Liver (tissue), 9 donors: ENCODE measurements around the gene MYCBPAP. TPM values are rescaled to one million over a fixed set of nuclear protein-coding genes. Genes with fewer than 3 reads are reported as not detected.

Experiments
- DNase-seq: peaks from one replicate; pipeline ENCODE4 v3.0.0-alpha.2; 2017; ENCODE audit warnings: low spot score
- H3K27ac ChIP-seq, 2 donors: one replicate each; pipeline ENCODE4 v1.7.0; 2013; ENCODE audit warnings: inconsistent platforms in 2 of 2, low read length in 2 of 2, control low read depth in 1 of 2, low read depth in 1 of 2, mild to moderate bottlenecking in 1 of 2
- H3K27me3 ChIP-seq, 4 donors: one replicate each; pipeline versions ENCODE4 v1.6.1 to v1.7.0; 2013; ENCODE audit warnings: low read length in 3 of 4, inconsistent platforms in 1 of 4, mild to moderate bottlenecking in 1 of 4, moderate library complexity in 1 of 4; ENCODE audit not compliant: control insufficient read depth in 4 of 4, insufficient read depth in 4 of 4
- H3K36me3 ChIP-seq, 4 donors: one replicate each; pipeline versions ENCODE4 v1.6.1 to v1.7.0; 2013; ENCODE audit warnings: low read length in 3 of 4, mild to moderate bottlenecking in 3 of 4, low read depth in 1 of 4, moderate library complexity in 1 of 4; ENCODE audit not compliant: control insufficient read depth in 4 of 4, insufficient read depth in 3 of 4
- H3K4me1 ChIP-seq, 4 donors: one replicate each; pipeline versions ENCODE4 v1.6.1 to v1.7.0; 2013; ENCODE audit warnings: low read length in 3 of 4, mild to moderate bottlenecking in 3 of 4, moderate library complexity in 1 of 4; ENCODE audit not compliant: control insufficient read depth in 4 of 4, insufficient read depth in 4 of 4
- H3K4me3 ChIP-seq, 3 donors: one replicate each; pipeline versions ENCODE4 v1.6.1 to v1.7.0; 2013; ENCODE audit warnings: low read length in 3 of 3, control low read depth in 1 of 3, low read depth in 1 of 3, mild to moderate bottlenecking in 1 of 3
- H3K9ac ChIP-seq, 2 donors: one replicate each; pipeline ENCODE4 v1.7.0; 2013; ENCODE audit warnings: low read length in 2 of 2, mild to moderate bottlenecking in 2 of 2, moderate library complexity in 2 of 2, control low read depth in 1 of 2, low read depth in 1 of 2
- H3K9me3 ChIP-seq, 4 donors: one replicate each; pipeline versions ENCODE4 v1.6.1 to v1.7.0; 2013; ENCODE audit warnings: low read length in 3 of 4; ENCODE audit not compliant: control insufficient read depth in 4 of 4
- EGR1 ChIP-seq, 2 donors: IDR thresholded peaks; 2 replicates each; pipeline ENCODE4 v1.6.1; 2016 to 2018; ENCODE audit warnings: antibody characterized with exemption in 2 of 2, low read depth in 2 of 2
- FOXA1 ChIP-seq: IDR thresholded peaks from 2 replicates; pipeline ENCODE4 v1.6.1; 2016; ENCODE audit warnings: antibody characterized with exemption
- FOXA2 ChIP-seq: IDR thresholded peaks from 2 replicates; pipeline ENCODE4 v1.6.1; 2016; ENCODE audit warnings: antibody characterized with exemption
- GABPA ChIP-seq, 2 donors: IDR thresholded peaks in 1 of 2; conservative IDR thresholded peaks in 1 of 2; 2 replicates each; pipeline ENCODE4 v1.6.1; 2016; ENCODE audit warnings: antibody characterized with exemption in 2 of 2, mild to moderate bottlenecking in 1 of 2, moderate library complexity in 1 of 2
- HNF4A ChIP-seq, 2 donors: conservative IDR thresholded peaks; 2 replicates each; pipeline ENCODE4 v1.6.1; 2016; ENCODE audit warnings: antibody characterized with exemption in 2 of 2, mild to moderate bottlenecking in 2 of 2
- HNF4G ChIP-seq: IDR thresholded peaks from 2 replicates; pipeline ENCODE4 v1.6.1; 2016; ENCODE audit warnings: antibody characterized with exemption
- JUND ChIP-seq, 2 donors: IDR thresholded peaks; 2 replicates each; pipeline ENCODE4 v1.6.1; 2016; ENCODE audit warnings: antibody characterized with exemption in 2 of 2
- NR2F2 ChIP-seq: IDR thresholded peaks from 2 replicates; pipeline ENCODE4 v1.6.1; 2016; ENCODE audit warnings: antibody characterized with exemption
- RAD21 ChIP-seq, 2 donors: IDR thresholded peaks; 2 replicates each; pipeline ENCODE4 v1.6.1; 2016; ENCODE audit warnings: antibody characterized with exemption in 2 of 2, mild to moderate bottlenecking in 2 of 2
- REST ChIP-seq: IDR thresholded peaks from 2 replicates; pipeline ENCODE4 v1.6.1; 2016; ENCODE audit warnings: antibody characterized with exemption, mild to moderate bottlenecking
- RXRA ChIP-seq, 2 donors: IDR thresholded peaks; 2 replicates each; pipeline ENCODE4 v1.6.1; 2017 to 2018; ENCODE audit warnings: antibody characterized with exemption in 2 of 2, mild to moderate bottlenecking in 1 of 2
- SP1 ChIP-seq: IDR thresholded peaks from 2 replicates; pipeline ENCODE4 v1.6.1; 2018; ENCODE audit warnings: antibody characterized with exemption, mild to moderate bottlenecking
- TAF1 ChIP-seq: conservative IDR thresholded peaks from 2 replicates; pipeline ENCODE4 v1.6.1; 2016; ENCODE audit warnings: antibody characterized with exemption, mild to moderate bottlenecking
- YY1 ChIP-seq: IDR thresholded peaks from 2 replicates; pipeline ENCODE4 v1.6.1; 2016; ENCODE audit warnings: antibody characterized with exemption, mild to moderate bottlenecking
- ZBTB33 ChIP-seq: IDR thresholded peaks from 2 replicates; pipeline ENCODE4 v1.6.1; 2016; ENCODE audit warnings: antibody characterized with exemption
- WGBS: extraction: QIAGEN DNeasy Blood & Tissue Kit; methylation state at CpG from one replicate; pipeline ENCODE4 v1.1.7; 2013; 5-methylcytosine and 5-hydroxymethylcytosine counted together
- polyA plus RNA-seq, 2 donors: library from polyadenylated mRNA; stranded (reverse) in 1 of 2; unstranded in 1 of 2; fragments of 200-250 nt in 1 of 2; fragments of >200 nt in 1 of 2; fragmentation: Nextera tagmentation in 1 of 2; extraction: Ambion mirVana in 1 of 2; gene quantifications; one replicate each; pipeline versions ENCODE4 v1.2.1 to v1.2.3, GENCODE V29; 2013 to 2015
- total RNA-seq, 2 donors: library from RNA; depleted of rRNA; stranded (reverse); fragments of >200 nt; gene quantifications; one replicate each; pipeline ENCODE4 v1.2.3, GENCODE V29; 2014
- TF ChIP-seq, protein P1 (sequence below): IDR thresholded peaks from 2 replicates; pipeline ENCODE4 v1.6.1; 2016; ENCODE audit warnings: antibody characterized with exemption
- TF ChIP-seq, protein P2 (sequence below): fragments of 150-350 bp; IDR thresholded peaks from 2 replicates; pipeline ENCODE4 v1.5.1; 2017; ENCODE audit warnings: improper control_type of control experiment, low read depth, low read length; ENCODE audit not compliant: missing input control
- TF ChIP-seq, protein P3 (sequence below): IDR thresholded peaks from 2 replicates; pipeline ENCODE4 v1.6.1; 2016; ENCODE audit warnings: antibody characterized with exemption
- donor health status: healthy.
- donor health status: healthy.
- donor health status: healthy.
- donor health status: healthy.
- donor health status: healthy.

Gene MYCBPAP
- total and polyA plus RNA-seq, 4 donors, result 0.23 to 0.25 TPM; not detected in 2

- DNase-seq, result no peak
- Histone ChIP-seq H3K27me3 (no peaks in the 10 kb centered on the region), H3K4me1 (peaks cover 26 to 80% (median 57%) of the 10 kb centered on the region in 4 donors), H3K9ac (no peak overlapping the region), H3K4me3 (no peak overlapping the region), H3K36me3 (peaks cover 0 to 7% (median 0%) of the 10 kb centered on the region in 4 donors), H3K27ac (peak overlapping the region; percentile 57 to 77), H3K9me3 (no peaks in the 10 kb centered on the region)
- 38% methylated on average over 9 of the region's 9 CpGs for WGBS
- peak; percentile 68 to 83 for TF ChIP-seq RXRA (IDR thresholded peaks at IDR 0.05)
- TF ChIP-seq HNF4G, result no peak
- TF ChIP-seq, protein P1, sequence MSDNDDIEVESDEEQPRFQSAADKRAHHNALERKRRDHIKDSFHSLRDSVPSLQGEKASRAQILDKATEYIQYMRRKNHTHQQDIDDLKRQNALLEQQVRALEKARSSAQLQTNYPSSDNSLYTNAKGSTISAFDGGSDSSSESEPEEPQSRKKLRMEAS, result no peak
- TF ChIP-seq EGR1 (IDR thresholded peaks at IDR 0.05; ENCODE audit: low read depth in 2 of 2), result no peak
- TF ChIP-seq, protein P2, sequence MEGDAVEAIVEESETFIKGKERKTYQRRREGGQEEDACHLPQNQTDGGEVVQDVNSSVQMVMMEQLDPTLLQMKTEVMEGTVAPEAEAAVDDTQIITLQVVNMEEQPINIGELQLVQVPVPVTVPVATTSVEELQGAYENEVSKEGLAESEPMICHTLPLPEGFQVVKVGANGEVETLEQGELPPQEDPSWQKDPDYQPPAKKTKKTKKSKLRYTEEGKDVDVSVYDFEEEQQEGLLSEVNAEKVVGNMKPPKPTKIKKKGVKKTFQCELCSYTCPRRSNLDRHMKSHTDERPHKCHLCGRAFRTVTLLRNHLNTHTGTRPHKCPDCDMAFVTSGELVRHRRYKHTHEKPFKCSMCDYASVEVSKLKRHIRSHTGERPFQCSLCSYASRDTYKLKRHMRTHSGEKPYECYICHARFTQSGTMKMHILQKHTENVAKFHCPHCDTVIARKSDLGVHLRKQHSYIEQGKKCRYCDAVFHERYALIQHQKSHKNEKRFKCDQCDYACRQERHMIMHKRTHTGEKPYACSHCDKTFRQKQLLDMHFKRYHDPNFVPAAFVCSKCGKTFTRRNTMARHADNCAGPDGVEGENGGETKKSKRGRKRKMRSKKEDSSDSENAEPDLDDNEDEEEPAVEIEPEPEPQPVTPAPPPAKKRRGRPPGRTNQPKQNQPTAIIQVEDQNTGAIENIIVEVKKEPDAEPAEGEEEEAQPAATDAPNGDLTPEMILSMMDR, result no peak
- peak; percentile 57 for TF ChIP-seq YY1
- TF ChIP-seq, protein P3, sequence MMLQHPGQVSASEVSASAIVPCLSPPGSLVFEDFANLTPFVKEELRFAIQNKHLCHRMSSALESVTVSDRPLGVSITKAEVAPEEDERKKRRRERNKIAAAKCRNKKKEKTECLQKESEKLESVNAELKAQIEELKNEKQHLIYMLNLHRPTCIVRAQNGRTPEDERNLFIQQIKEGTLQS, result no peak
- TF ChIP-seq FOXA1, result peak; percentile 51
- no peak for TF ChIP-seq TAF1
- peak; percentile 63 to 75 for TF ChIP-seq HNF4A (conservative IDR thresholded peaks at IDR 0.05)
- TF ChIP-seq ZBTB33, result no peak
- TF ChIP-seq NR2F2, result no peak
- peak; percentile 65 for TF ChIP-seq REST
- TF ChIP-seq JUND (IDR thresholded peaks at IDR 0.05), result peak in 1 of 2 donors; percentile 38
- peak; percentile 84 for TF ChIP-seq FOXA2
- peak in 1 of 2 donors; percentile 34 for TF ChIP-seq GABPA (IDR thresholded peaks at IDR 0.05 in 1 of 2, conservative IDR thresholded peaks at IDR 0.05 in 1 of 2)
- peak; percentile 85 for TF ChIP-seq SP1
- peak in 1 of 2 donors; percentile 42 for TF ChIP-seq RAD21 (IDR thresholded peaks at IDR 0.05)
Observed at GRCh38 chr17:50466371-50467113, 41.7 kb upstream of the MYCBPAP start.
